Mononuclear cell (primary cell): ENCODE results near the gene GUCY1A2. TPM values are rescaled to one million over a fixed set of nuclear protein-coding genes. Genes with fewer than 3 reads are reported as not detected.

Experiments used
- H3K27me3 ChIP-seq: 2 replicates; pipeline ENCODE4 v1.6.0; 2011; ENCODE audit warnings: low read length, control low read depth; ENCODE audit not compliant: insufficient read depth
- H3K4me1 ChIP-seq: 2 replicates; pipeline ENCODE4 v1.5.1; 2011; ENCODE audit warnings: mild to moderate bottlenecking, low read length, control low read depth; ENCODE audit not compliant: insufficient read depth
- H3K4me3 ChIP-seq: 2 replicates; pipeline ENCODE4 v1.5.1; 2011; ENCODE audit warnings: mild to moderate bottlenecking, low read length, moderate library complexity
- H3K9me3 ChIP-seq: 2 replicates; pipeline ENCODE4 v1.5.1; 2011; ENCODE audit warnings: low read depth, mild to moderate bottlenecking, control low read depth, low read length
- total RNA-seq: library from RNA; depleted of rRNA; stranded (reverse); fragments of >200 nt; gene quantifications from one replicate; pipeline ENCODE4 v1.2.3, GENCODE V29; 2012

Gene GUCY1A2
- total RNA-seq, 1 donor: under 0.01 TPM

DNA sequence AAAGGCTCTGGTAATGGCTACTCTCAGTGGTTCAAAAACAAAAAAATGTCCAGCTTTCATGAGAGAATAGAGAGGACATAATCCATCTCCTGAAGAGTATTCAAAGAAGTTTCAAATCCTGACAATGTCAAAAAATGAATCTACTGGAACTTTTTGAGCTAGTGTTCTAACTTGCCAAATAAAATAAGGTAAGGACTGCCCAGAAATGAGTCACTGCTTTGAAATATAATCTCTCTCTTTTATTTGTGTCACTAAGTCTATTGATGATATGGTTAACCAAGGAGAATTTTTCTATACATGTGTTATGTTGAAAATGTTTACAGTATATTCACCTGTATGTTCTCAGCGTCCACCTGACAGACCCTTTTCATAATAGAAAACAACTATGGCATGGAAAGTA, 3.4 kb downstream of the GUCY1A2 start:
- no peaks in the 10 kb centered on the region for H3K9me3 ChIP-seq
- no peaks in the 10 kb centered on the region for H3K4me1 ChIP-seq
- H3K4me3 ChIP-seq: no peak overlapping the region
- H3K27me3 ChIP-seq: peaks cover 35% of the 10 kb centered on the region

DNA sequence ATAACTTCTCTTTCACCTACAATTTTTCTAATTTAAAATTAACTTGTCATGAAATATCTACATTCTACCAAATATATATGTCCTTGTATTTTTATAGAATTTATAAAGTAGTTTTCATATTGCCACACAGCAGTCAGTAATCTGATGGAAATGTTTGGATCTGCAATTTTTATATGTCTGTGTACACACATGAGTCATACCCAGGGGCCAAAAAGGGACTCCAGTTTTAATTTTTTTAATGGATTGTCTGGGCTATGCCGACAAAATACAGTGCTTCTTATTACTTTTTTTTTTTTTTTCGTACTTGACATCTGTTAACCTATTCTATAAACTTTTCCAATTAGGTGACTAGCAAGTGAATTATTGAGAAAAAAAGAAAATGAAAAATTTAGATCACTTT, 6.3 kb downstream of the GUCY1A2 start:
- Histone ChIP-seq H3K9me3 (no peaks in the 10 kb centered on the region), H3K4me3 (no peak overlapping the region), H3K27me3 (peaks cover 16% of the 10 kb centered on the region), H3K4me1 (no peaks in the 10 kb centered on the region)

DNA sequence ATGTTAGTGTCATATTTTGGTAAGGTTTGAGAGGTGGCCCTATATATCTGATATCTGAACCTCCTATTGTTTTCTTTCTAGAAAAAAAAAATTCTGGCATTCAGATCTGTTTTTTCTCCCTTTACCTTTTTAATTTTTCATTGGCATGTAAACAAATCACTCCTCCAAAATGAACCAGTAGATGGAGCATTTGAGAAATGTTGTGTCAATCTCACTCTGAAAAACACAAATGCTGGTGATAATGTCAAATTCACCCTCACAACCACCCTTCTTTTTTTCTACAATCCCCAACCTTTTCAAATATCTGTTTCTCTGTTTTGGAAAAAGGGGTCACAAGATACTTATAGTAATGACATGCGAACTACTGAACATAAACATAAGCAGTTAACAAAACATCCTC, 9.1 kb downstream of the GUCY1A2 start:
- no peaks in the 10 kb centered on the region for H3K9me3 ChIP-seq
- H3K4me3 ChIP-seq: no peak overlapping the region
- H3K27me3 ChIP-seq: no peaks in the 10 kb centered on the region
- H3K4me1 ChIP-seq: no peaks in the 10 kb centered on the region

DNA sequence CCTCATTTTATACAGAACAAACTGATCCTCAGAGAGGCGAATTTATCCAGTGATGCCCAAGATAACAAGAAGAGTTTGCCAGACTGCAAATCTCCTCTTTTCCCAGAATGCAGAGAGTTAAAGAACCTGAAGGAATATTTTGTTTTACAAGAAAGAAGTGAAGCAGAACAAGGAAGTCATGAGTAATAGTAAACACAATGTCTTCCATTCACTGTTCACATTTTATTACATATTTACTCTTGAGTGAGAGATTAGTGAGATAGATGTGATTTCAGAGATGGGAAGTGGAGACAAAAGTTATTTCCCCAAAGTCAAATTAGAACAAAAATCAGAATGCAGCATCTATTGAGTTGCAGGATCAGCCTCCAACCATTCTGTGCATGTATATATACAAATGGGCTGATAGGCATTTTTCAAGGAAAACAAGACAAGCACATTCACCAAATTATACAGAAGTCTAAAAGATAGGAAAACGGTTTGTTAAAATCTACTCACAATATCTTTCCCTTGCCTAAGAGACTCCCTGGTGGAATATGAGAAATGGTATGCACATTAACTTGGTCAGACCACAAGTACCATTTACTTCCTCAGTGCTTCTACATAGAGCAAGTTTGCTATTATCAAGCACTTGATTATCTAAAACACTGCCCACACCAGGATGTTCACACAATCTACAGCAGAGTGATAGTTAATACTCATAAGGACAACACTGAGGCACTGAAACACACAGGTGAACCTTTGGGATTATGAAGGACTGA, 12.0 kb downstream of the GUCY1A2 start:
- Histone ChIP-seq H3K4me3 (no peak overlapping the region), H3K27me3 (no peaks in the 10 kb centered on the region), H3K4me1 (no peaks in the 10 kb centered on the region), H3K9me3 (no peaks in the 10 kb centered on the region)

DNA sequence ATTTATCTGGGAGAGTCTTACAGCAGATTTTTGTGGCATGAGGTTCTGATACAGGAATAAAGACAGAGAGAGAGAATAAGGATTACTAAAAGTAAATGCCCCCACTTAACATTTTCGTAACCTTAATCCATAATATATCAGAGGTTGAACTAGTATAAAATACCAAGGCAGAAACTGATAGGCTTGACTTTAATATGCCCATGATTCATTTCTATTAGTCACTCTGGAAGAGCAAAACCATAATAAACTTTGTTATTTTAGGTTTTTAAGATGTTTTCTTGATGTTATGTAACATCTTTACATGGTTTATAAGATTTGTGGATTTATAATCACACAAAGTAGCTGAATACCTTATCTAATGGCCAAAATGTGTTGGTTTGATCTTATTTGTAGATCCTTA, 19.1 kb downstream of the GUCY1A2 start:
- H3K4me3 ChIP-seq: no peak overlapping the region
- H3K4me1 ChIP-seq: no peaks in the 10 kb centered on the region
- H3K9me3 ChIP-seq: no peaks in the 10 kb centered on the region
- H3K27me3 ChIP-seq: no peaks in the 10 kb centered on the region

DNA sequence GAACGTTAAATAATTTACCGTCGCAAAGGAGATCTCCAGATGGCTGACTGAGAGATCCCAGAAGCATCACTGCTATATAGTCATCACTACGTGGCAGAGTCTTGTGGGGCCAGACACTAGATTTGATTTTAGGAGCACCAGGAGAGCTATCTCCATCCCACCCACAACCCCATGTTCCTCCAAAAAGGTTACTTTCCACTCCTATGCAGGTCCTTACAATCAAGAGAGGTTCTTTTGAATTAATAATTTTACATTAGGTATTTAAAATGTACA, 19.4 kb downstream of the GUCY1A2 start:
- no peak overlapping the region for H3K4me3 ChIP-seq
- H3K4me1 ChIP-seq: no peaks in the 10 kb centered on the region
- no peaks in the 10 kb centered on the region for H3K9me3 ChIP-seq
- H3K27me3 ChIP-seq: no peaks in the 10 kb centered on the region

DNA sequence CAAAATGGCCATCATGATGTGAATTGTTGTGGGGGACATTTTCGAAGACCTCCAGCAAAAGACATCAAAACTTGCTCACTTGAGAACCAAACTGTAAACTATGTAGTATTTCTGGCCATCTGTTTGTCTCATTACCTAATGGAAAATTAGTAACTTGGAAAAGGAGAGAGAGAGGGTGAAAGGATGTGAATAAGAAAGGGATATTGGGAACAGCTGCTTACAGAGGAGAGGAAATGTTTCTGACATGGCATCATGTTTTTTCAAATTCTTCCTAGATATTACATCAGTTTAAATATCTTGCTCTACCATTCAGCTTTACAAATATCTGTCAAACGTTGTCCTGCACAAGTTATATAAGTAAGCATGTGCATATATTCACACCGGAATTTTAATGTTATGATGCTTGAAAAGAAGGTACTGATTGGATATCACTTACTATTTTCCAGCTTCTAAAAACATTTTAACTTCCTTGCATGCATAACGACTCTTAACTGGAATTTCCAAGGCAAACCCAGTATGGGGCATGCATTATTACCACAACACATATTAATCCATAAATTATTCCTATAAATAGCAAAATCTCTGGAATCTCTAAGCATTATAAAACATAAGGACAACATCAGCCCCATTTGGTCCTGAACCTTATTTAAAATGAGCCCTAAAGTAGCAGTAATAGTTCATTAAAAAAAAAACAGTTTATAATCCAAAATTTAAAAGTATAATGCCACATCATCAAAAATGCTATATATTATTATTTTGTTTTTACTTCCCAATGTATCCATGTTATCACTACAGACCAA, 20.0 kb downstream of the GUCY1A2 start:
- no peaks in the 10 kb centered on the region for H3K27me3 ChIP-seq
- H3K9me3 ChIP-seq: no peaks in the 10 kb centered on the region
- H3K4me1 ChIP-seq: no peaks in the 10 kb centered on the region
- H3K4me3 ChIP-seq: no peak overlapping the region

DNA sequence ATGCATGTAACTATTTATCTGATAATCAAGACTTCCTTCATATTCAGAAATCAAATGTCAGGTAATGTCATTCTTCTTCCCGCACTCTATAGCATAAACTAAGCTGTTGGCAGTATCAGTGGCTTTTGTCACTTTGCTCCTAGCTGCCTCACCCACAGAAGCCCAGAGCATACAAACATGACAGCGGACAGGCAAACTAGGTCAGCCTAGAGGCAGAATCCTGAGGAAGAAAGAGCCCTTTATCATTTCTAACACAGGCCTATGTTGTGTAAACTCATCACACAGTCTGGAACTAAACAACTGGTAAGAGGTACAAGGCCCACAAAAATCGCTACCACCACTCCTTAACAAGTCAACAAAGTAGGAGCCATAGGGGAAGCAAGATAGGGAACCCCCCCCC, 21.0 kb downstream of the GUCY1A2 start:
- Histone ChIP-seq H3K9me3 (no peaks in the 10 kb centered on the region), H3K4me3 (no peak overlapping the region), H3K4me1 (no peaks in the 10 kb centered on the region), H3K27me3 (no peaks in the 10 kb centered on the region)

DNA sequence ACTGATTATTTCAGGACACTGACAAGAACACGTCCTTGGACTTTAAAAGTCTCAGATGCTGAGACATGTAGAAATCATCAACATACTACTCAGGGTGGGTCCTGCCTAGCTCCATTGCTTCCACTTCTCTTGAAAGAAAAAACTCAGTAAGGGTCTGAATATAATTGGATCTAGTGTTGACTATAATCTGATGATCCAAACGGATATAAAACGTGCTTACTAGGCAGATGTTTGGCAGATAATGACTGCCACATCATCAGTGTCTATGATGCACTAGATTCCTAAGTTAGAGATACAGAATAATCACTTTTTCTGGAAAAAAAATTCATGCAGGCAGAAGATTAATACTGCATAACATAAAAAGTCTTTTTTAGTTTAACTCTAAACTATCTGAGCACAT, 21.6 kb downstream of the GUCY1A2 start:
- no peaks in the 10 kb centered on the region for H3K9me3 ChIP-seq
- H3K4me1 ChIP-seq: no peaks in the 10 kb centered on the region
- no peak overlapping the region for H3K4me3 ChIP-seq
- no peaks in the 10 kb centered on the region for H3K27me3 ChIP-seq

DNA sequence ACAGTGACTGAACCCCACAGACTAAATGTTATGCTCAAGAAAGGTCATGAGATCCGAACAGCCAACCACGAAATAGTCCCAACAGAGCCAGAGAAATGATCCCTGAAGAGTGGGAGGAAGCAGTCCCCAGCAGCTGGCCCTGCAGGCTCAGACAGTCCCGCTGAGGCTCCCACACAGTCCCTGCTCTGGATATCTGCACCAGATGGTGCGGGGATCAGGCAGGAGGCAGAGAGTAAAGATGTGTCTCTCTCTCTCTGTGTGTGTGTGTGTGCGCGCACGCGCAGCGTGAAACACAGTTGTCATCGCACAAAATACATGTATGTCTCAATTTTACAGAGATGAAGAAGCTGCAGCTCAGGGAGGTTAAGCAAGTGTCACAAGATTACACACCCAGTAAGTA, 27.9 kb downstream of the GUCY1A2 start:
- no peak overlapping the region for H3K4me3 ChIP-seq
- H3K27me3 ChIP-seq: no peaks in the 10 kb centered on the region
- no peaks in the 10 kb centered on the region for H3K9me3 ChIP-seq
- no peaks in the 10 kb centered on the region for H3K4me1 ChIP-seq

DNA sequence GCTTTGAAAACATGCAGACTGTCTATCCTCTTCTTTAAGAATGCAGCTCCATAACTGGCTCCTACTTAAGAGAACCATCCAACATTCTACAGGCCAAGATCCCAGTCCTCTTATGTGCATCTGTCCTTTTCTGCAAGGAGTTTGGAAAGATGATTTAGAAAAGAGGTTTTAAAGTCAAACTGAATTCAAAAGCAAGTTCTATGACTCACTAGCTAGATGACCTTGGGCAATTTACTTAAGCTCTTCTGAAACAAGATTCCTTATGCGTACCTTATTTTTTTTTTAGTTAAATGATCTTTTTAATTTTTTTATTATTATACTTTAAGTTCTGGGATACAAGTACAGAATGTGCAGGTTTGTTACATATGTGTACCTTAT, 29.2 kb downstream of the GUCY1A2 start:
- no peaks in the 10 kb centered on the region for H3K4me1 ChIP-seq
- H3K27me3 ChIP-seq: no peaks in the 10 kb centered on the region
- no peaks in the 10 kb centered on the region for H3K9me3 ChIP-seq
- no peak overlapping the region for H3K4me3 ChIP-seq

DNA sequence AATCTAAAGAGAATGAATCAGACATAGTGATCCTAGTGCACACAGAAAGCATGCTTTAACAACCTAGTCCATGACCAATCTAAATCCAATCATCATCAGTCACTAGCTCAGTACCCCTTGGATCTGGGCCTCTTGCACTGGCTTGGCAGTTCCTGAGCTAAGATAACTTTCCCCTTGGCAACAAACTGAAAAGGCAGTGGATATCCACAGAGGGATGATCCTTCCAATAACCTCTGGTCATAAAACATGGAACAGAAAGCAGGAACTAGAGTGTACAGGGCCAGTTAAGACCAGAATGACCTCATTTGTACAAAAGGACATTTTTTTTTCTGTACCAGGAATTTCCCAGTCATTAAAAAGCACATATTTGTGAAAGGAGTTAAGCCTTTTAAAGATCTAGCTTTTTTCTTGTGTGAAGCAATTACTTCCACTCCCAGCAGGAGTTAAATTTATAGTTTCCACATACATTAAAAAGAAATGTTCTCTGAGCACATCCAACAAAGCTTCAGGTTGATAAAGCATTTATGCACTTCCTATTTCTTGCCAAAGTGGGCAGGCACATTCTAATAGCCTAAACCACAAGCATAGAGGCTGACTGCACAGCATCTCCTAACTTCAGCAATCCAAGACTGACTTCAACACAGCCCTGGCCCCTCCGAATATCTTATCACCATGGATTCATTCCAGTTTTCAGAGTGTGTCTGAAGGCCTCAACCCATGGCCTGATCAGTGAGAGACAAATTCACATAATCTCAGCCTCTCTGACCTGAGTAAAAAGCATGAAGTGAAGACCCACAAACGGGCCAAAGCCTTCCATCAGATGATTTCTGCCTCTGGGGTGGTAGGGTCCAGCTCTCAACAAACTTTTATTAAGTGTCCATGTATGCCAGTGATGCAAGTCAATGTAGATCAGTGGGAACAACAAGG, 29.9 kb downstream of the GUCY1A2 start:
- no peaks in the 10 kb centered on the region for H3K4me1 ChIP-seq
- no peaks in the 10 kb centered on the region for H3K27me3 ChIP-seq
- no peak overlapping the region for H3K4me3 ChIP-seq
- H3K9me3 ChIP-seq: no peaks in the 10 kb centered on the region

DNA sequence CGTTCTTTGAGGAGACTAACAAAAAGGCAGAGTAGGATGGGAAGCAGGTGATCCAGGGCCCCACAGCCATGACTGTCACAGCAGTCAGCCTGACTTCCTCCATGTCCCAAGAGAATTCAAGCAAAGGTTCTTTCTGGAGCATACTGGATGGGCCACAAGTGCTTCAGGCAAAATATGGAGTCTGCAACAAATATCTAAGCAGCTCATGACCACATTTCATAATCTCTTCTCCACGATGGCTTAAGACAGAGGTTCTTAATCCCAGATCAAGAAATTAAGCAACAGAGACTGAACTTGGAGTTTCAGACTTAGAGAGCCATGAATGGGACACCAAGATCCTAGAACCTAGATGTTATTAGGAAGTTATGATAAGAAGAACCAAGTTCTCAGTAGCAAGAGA, 31.6 kb downstream of the GUCY1A2 start:
- Histone ChIP-seq H3K4me3 (no peak overlapping the region), H3K27me3 (no peaks in the 10 kb centered on the region), H3K9me3 (no peaks in the 10 kb centered on the region), H3K4me1 (no peaks in the 10 kb centered on the region)

DNA sequence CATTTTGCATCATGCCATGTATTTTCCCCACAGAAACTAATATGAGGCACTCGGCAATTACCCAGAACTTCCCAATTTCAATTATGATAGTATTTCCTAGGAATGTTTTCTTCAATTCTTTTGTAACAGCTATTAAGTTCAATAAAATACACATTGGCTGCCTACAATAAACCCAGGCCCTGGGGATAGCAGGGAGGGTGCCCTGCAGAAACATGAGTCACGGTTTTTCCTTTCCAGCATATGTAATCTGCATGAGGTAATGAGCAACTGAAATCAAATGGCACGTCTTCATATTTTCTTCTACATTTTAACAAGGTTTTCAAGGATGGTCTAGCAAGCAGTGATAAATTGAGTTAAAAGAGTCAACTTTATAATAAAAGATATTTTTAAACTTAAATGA, 32.0 kb downstream of the GUCY1A2 start:
- no peaks in the 10 kb centered on the region for H3K27me3 ChIP-seq

DNA sequence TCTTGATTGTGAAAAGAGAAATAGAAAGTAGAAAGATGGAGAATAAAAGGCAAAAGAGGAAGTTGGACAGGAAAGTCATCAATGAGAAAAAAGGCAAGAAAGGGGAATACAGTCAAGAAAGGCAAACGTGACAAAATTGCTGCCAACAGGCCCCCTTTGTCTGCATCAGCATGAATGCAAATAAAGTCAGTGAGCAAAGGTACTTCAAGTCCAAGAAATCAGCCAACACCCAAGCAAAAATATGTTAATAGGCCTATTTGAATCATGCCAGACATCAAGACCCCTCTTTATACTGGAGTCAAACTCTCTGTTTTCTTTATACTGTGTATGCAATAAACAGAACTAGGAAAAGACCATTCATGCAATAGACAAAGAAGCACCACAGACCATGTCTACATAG, 34.3 kb downstream of the GUCY1A2 start:
- no peak overlapping the region for H3K4me3 ChIP-seq
- H3K9me3 ChIP-seq: no peaks in the 10 kb centered on the region
- no peaks in the 10 kb centered on the region for H3K27me3 ChIP-seq
- no peaks in the 10 kb centered on the region for H3K4me1 ChIP-seq

More for the DNA sequence above, 32.0 kb downstream of the GUCY1A2 start:
- Histone ChIP-seq H3K4me3 (no peak overlapping the region), H3K9me3 (no peaks in the 10 kb centered on the region), H3K4me1 (no peaks in the 10 kb centered on the region)
